Stimulated activated naive CD8-positive, alpha-beta T cell treated with anti-CD3 and anti-CD28 coated beads, Interleukin-15, Interleukin-2, amounts not matched to agents 100 U/mL and 50 U/mL, for 24 hours (primary cell): ENCODE measurements around the gene HOXC5.

Experiments
- ATAC-seq: fragments of 150-1000 bp; cut with Tn5 transposase; one replicate; pipeline ENCODE4 v1.10.0; 2021
- DNase-seq: peaks from one replicate; pipeline ENCODE4 v3.0.0; 2021

The HOXC5 gene

GRCh38 chr12:53995378-53996239 lies 37.2 kb upstream of the HOXC5 start:
- ATAC-seq (no peak), DNase-seq (no peak)

DNA sequence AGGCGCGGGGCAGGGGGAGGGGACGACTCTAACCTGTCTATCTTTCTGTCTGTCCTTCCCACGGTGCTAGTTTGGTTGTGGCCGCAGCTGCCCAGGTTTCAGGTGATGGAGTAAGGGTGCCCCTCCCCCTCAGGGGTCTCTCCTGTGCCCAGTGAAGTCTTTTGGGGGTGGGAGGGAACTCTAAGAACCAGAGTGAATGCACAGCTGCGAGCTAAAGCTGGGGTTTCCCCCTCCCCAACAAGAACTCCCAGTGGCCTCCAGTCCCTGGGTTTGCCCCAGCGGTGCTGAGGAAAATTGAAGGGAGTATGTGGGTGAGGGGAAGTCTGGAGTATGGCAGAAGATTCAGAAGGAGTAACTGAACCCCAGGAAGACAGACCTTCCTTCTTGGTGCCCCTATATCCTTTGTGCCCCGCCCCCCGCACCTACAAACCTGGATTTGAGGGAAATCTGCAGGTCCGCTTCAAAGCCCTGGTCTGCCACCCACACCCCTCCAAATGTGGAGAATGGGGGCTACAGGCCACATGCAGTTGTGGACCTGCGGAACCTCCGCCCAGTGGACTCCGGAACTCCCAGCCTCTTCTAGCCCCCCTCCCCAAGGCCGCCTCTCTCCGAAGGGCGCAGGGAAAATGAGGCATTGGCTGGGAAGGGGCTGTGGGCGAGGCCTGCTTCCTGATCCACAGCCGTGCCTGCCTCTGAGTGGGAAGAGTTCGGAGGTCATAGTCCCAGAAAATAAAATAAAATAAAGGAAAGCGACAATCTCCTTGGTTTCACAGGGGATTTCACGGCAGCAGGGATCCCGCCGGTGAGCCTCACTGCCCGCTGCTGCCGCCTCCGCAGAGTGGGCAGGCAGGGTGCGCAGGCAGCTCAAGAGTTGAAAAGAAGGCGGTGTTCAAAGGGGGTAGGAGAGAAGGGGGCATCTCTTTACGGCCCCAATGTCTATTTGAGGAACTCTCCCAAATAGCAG lies 36.3 kb upstream of the HOXC5 start:
- no peak for DNase-seq
- ATAC-seq: no peak

DNA sequence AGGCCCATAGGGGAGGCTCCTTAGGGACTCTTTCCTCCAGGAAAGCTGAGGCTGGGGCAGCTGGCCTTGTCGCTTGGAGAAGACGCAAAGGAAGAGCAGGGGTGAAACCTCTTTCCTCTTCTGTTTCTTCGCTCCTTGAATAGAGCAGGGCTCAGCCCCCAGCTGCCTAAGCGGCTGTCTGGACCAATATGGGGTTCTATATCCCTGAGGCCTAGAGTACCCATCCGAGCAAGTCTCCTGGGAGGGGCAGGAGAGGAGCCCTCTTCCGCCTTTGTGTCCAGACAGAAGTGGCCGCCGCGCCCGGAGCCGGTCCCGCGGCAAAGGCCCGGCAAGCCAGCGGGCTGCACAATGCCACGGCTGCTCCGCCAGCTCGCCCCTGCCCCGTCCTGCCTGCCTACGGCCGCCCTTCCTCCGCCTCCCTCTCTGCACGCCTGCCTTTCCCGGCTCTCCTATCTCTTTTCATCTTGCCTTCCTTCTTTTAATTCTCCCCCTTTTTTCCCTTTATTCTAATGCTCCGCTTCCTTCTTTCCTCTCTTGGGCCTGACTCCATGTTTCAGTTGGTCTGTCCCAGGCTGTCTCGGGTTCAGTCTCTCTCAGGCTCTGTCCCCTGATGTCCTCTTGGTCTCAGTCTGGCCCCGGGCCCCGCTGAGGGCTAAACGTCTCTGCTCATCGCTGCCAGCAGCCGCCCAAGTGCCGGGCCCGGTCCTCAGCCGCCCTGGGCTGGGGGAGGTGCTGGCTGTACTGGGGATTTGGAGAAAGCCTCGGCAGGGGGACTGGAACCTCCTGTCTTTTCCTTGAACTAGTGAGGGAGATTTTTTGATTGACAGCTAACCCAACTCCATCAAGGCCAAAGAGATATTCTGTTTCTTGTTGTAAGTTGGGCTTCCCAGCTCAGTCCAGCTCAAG lies 35.4 kb upstream of the HOXC5 start:
- DNase-seq: no peak
- ATAC-seq: no peak

DNA sequence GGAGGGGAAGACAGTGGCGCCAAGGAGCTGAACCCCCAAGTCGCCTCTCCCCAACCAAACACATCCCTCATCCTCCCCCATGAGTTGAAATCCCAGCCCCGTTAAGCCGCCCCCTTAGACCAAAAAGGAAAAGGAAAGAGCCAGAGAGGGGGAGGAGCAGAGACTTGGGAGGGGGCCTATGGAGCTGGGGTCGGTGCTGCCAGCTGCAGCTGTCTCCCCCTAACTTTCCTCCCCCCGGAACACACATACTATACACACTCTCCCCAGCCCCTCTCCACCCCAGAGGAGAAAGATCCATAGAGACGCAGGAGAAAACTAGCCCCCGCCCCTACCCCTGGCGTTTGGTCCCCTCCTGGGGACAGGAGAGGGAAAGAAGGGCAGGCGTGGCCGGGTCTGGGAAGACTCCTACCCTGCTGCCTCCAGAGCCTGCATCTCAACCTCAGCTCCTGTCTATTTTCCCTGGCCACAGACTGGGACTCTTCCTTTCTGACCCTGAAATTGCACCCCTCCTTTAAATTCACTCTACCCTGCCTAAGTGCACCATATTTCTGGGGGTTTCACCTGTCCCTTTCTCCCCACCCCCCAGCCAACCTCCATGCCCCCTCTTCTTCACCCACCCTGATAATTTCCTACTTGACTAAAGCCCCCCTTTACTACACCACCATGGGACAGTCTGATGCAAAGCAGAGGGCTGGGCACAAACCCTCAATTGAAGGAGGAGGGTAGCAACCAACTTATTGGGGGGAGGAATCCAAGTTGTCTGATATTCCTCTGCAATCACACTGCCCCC lies 34.5 kb upstream of the HOXC5 start:
- DNase-seq (no peak), ATAC-seq (no peak)

DNA sequence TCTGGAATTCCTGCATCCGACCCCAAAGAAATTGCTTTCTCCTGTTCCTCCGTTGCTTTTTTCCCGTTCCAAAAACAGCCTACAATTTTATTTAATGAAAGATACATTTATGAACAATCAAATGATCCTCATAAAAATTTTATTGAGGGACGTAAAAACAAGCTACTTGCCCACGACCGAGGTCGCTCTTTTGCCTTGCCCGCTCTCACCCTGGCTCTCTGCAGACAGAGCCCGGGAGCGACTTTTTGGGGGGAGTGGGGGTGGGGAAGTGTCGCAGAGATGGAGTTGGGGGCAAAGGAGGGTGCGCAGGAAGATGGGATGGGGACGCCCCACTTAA lies 34.0 kb upstream of the HOXC5 start:
- DNase-seq (no peak), ATAC-seq (no peak)

DNA sequence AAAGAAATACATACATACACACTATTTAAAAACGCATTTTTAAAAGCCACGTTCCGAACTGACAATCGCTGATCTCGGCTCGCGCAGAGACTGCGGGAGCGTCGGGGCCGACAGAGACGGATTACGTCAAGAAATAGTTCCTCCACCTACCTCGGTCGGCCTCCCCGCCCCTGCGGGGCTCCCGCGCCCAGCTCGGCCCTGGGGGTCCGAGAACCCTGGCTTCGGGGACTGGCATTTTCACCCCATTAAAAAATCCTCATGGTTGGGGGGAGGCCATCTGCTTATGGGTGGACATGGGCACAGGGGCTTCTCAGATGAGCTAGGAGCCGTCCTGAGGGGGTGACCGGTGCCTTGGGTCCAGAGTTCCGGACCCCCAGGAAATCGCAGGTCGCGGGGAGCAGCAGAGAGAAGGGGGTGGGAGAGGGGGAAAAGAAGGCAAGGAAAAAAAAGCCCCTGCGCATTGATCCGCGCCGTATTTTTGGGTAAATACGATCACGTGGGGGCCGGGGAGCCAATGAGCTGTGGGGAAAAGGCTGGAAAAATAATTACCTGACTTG lies 33.2 kb upstream of the HOXC5 start:
- ATAC-seq (no peak), DNase-seq (no peak)

- no peak for DNase-seq
- no peak for ATAC-seq
Observed at GRCh38 chr12:54000116-54001114, 32.4 kb upstream of the HOXC5 start, which contains the start of gene HOXC9. HOXC9 (plus strand) TSS chr12:54000161; CDS start chr12:54000189, 28 bp downstream.

GRCh38 chr12:54001283-54002187 lies 31.3 kb upstream of the HOXC5 start:
- no peak for ATAC-seq
- DNase-seq: no peak

- DNase-seq (no peak), ATAC-seq (no peak)
Observed at GRCh38 chr12:54002278-54002914, 30.5 kb upstream of the HOXC5 start.

DNA sequence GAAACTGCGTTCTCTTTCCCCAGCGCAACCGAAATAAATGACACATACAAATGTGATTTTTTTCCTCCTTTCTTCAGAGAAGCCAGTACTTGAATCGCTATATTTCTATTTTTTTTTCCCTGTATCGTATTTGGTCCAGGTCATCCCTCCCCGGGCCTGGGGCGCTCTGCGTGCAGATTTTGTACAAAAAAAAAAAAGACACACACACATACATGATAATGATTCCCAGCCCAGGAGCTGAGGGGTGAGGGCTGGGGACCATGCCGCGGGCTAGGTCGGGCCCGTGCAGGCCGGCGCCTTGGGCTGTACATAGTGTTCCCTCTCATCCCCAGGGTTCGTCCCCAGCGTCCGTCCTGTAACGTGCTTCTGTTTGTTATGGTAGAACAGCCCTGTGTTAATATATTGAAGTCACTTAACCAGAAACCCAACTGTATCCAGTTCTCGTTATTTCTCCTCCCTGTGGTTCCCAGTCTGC lies 29.9 kb upstream of the HOXC5 start:
- no peak for ATAC-seq
- no peak for DNase-seq

DNA sequence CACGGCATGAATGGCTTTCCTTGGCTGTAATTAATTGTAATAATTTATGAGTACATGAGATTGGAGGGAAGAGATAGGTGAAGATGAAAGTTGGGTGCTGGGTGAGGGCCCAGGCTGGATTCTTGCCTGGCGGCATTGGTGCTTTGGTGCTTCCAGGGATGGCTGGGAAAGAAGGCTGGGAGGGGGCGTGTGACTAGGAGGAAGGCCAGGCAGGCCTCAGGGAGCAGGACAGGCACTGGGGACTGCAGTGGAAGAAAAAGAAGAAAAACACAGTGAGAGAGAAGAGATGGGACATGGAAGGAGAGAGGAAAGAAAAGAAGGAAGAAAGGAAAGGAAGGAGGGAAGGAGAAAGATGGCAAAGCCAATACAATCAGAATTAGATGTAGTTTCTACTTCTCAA lies 29.2 kb upstream of the HOXC5 start:
- ATAC-seq (no peak), DNase-seq (no peak)

GRCh38 chr12:54004063-54004840 lies 28.6 kb upstream of the HOXC5 start:
- DNase-seq: no peak

GRCh38 chr12:54004841-54005530 lies 27.9 kb upstream of the HOXC5 start:
- no peak for DNase-seq
- no peak for ATAC-seq

More at GRCh38 chr12:54004063-54004840, 28.6 kb upstream of the HOXC5 start:
- ATAC-seq: no peak

DNA sequence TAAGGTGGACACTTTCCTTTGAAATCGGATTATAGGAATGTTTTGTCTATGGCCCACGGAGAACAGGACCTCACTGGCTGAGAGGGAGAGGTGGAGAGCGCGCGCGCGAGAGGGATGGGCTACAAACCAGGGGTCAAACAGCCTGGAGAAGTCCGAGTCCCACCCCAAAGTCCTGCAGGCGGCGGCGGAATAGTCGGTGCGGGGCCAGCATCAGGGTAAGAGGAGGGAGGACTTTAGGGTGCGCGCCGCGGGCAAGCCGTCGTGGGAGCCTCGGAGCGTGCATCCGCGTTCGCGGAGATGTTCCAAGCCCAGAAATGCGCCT lies 27.4 kb upstream of the HOXC5 start:
- DNase-seq: no peak
- ATAC-seq: no peak

- ATAC-seq (peak; percentile 65), DNase-seq (peak; percentile 88)
Observed at GRCh38 chr12:54005853-54006558, 26.8 kb upstream of the HOXC5 start.
